ENCODE data around the gene L3HYPDH. TPM values are rescaled to one million over a fixed set of nuclear protein-coding genes. Genes with fewer than 3 reads are reported as not detected.

The L3HYPDH gene
- polyA plus RNA-seq (2011; rRNA removed) (28.0 and 40.1 TPM in 2 replicates), polyA minus RNA-seq (2011; rRNA and poly(A)+ RNA removed) (16.3 and 16.4 TPM in 2 replicates)

GRCh38 chr14:59483819-59484638 is at the start of gene L3HYPDH, which contains the start of gene JKAMP:
Gene L3HYPDH, minus strand, starts transcription at chr14:59484408. Its CDS starts 92 bp downstream, at chr14:59484316.
Gene JKAMP, plus strand, starts transcription at chr14:59484517. Its CDS starts 73 bp downstream, at chr14:59484590.
- DNase-seq (ENCODE audit: low read depth), result peak; percentile 54
- CTCF ChIA-PET, result interaction anchor here (0.6 to 1.6 kb wide), 14 partner anchors 10 to 701 kb away, joined by 3 to 9 read pairs (median 4); partner anchors contain the start of gene GPR135
- TF ChIP-seq, protein P1, sequence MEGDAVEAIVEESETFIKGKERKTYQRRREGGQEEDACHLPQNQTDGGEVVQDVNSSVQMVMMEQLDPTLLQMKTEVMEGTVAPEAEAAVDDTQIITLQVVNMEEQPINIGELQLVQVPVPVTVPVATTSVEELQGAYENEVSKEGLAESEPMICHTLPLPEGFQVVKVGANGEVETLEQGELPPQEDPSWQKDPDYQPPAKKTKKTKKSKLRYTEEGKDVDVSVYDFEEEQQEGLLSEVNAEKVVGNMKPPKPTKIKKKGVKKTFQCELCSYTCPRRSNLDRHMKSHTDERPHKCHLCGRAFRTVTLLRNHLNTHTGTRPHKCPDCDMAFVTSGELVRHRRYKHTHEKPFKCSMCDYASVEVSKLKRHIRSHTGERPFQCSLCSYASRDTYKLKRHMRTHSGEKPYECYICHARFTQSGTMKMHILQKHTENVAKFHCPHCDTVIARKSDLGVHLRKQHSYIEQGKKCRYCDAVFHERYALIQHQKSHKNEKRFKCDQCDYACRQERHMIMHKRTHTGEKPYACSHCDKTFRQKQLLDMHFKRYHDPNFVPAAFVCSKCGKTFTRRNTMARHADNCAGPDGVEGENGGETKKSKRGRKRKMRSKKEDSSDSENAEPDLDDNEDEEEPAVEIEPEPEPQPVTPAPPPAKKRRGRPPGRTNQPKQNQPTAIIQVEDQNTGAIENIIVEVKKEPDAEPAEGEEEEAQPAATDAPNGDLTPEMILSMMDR (IDR thresholded peaks at IDR 0.05; ENCODE audit: insufficient read depth, low read depth, low read length), result peak; percentile 75
- POLR2A ChIA-PET, result interaction anchor here (0.5 to 0.6 kb wide), 2 partner anchors 190 to 745 kb away, joined by 3 read pairs; no protein-coding TSS in a partner anchor
- no peaks in the 10 kb centered on the region for H3K27me3 ChIP-seq (ENCODE audit: control insufficient read depth, insufficient read depth, low read length)
- H3K4me3 ChIP-seq (ENCODE audit: low read depth, low read length), result peak within 1 kb of the TSS; percentile 91
- H3K36me3 ChIP-seq (ENCODE audit: control insufficient read depth, insufficient read depth, low read length), result peaks cover 3% of the 10 kb centered on the region; the same call in 1 of the 2 replicates

GRCh38 chr14:59532419-59532818 is 48.2 kb upstream of the L3HYPDH start:
- no peaks in the 10 kb centered on the region for H3K36me3 ChIP-seq (ENCODE audit: control insufficient read depth, insufficient read depth, low read length)
- CTCF ChIA-PET, result no interaction called here
- no peak overlapping the region for H3K4me3 ChIP-seq (ENCODE audit: low read depth, low read length)
- TF ChIP-seq, protein P1 (IDR thresholded peaks at IDR 0.05; ENCODE audit: insufficient read depth, low read depth, low read length), result no peak
- peaks cover 2% of the 10 kb centered on the region; the same call in 1 of the 2 replicates for H3K27me3 ChIP-seq (ENCODE audit: control insufficient read depth, insufficient read depth, low read length)
- POLR2A ChIA-PET, result no interaction called here
- no peak for DNase-seq (ENCODE audit: low read depth)

DNA sequence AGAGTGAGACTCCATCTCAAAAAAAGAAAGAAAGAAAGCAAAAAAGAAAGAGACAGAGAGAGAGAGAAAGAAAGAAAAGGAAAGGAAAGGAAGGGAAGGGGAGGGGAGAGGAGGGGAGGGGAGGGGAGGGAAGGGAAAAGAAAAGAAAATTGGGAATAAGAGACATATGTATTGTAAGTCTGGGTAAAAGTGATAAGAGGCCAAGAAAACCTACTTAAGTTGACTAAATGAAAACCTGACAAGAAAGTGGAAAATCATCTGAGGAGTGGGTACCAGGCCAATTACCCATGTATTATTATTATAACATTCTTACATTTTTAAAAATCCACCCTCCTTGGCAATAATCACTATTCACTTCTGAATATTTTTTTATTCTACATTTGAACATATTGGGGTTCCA is 46.1 kb upstream of the L3HYPDH start:
- ChIA-PET CTCF (no interaction called here), POLR2A (no interaction called here)
- TF ChIP-seq, protein P1 (IDR thresholded peaks at IDR 0.05; ENCODE audit: insufficient read depth, low read depth, low read length), result no peak
- peaks cover 2% of the 10 kb centered on the region; the same call in 1 of the 2 replicates for H3K27me3 ChIP-seq (ENCODE audit: control insufficient read depth, insufficient read depth, low read length)
- H3K36me3 ChIP-seq (ENCODE audit: control insufficient read depth, insufficient read depth, low read length), result no peaks in the 10 kb centered on the region
- DNase-seq (ENCODE audit: low read depth), result no peak
- no peak overlapping the region for H3K4me3 ChIP-seq (ENCODE audit: low read depth, low read length)

DNA sequence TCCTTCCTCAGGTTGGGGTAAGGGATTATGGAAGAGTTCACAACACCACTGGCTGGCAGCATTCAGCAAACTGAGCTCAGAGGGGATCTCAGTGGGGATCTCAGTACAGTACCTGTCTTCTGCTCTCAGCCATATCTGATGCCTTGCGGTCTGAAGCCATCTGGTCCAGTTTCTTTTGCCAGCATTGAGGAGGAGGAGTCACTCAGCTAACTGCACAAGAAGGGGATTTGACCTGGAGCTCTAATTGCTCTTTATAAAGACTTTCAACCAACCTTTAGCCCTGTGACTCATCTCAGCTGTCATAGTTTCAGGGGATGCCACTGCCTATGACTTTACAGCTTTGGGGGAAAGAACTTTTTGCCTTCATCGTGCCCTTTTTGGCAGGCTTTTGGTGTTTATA is 45.0 kb upstream of the L3HYPDH start:
- ChIA-PET POLR2A (no interaction called here), CTCF (interaction anchor here (0.6 to 0.9 kb wide), 2 partner anchors 17 to 52 kb away, joined by 3 read pairs; no protein-coding TSS in a partner anchor)
- Histone ChIP-seq H3K36me3 (ENCODE audit: control insufficient read depth, insufficient read depth, low read length) (no peaks in the 10 kb centered on the region), H3K4me3 (ENCODE audit: low read depth, low read length) (no peak overlapping the region), H3K27me3 (ENCODE audit: control insufficient read depth, insufficient read depth, low read length) (peaks cover 2% of the 10 kb centered on the region; the same call in 1 of the 2 replicates)
- DNase-seq (ENCODE audit: low read depth), result no peak
- TF ChIP-seq, protein P1 (IDR thresholded peaks at IDR 0.05; ENCODE audit: insufficient read depth, low read depth, low read length), result no peak

DNA sequence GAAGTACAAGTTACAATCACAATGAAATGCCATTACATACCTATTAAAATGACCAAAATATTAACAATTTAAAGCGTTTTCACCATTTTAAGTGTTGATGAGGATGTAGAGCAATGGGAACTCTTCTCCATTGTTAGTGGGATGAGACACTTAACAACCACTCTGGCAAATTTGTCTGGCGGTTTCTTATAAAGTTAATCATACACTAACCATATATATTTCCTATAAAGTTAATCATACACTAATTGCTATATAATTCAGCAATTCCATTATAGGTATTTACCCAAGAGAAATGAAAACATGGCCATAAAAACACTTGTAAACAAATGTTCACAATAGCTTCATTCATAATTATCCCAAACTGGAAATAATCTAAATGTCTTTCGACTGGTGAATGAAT is 36.0 kb upstream of the L3HYPDH start:
- no peak for DNase-seq (ENCODE audit: low read depth)
- CTCF ChIA-PET, result interaction anchor here (1.7 kb wide), 1 partner anchor 8 kb away, joined by 4 read pairs; no protein-coding TSS in a partner anchor
- no peaks in the 10 kb centered on the region for H3K36me3 ChIP-seq (ENCODE audit: control insufficient read depth, insufficient read depth, low read length)
- TF ChIP-seq, protein P1 (IDR thresholded peaks at IDR 0.05; ENCODE audit: insufficient read depth, low read depth, low read length), result no peak
- POLR2A ChIA-PET, result no interaction called here
- H3K4me3 ChIP-seq (ENCODE audit: low read depth, low read length), result no peak overlapping the region
- no peaks in the 10 kb centered on the region for H3K27me3 ChIP-seq (ENCODE audit: control insufficient read depth, insufficient read depth, low read length)
